Mammary epithelial cell (primary cell): ENCODE data around the gene CELSR1.

Experiments
- CTCF ChIP-seq, 2 donors: IDR thresholded peaks in 1 of 2; conservative IDR thresholded peaks in 1 of 2; 2 replicates each; pipeline ENCODE4 v1.5.1; 2011 to 2012; ENCODE audit warnings: inconsistent platforms in 2 of 2, low read length in 2 of 2, mild to moderate bottlenecking in 2 of 2, control low read depth in 1 of 2, low read depth in 1 of 2; ENCODE audit not compliant: insufficient read depth in 1 of 2; ENCODE audit errors: extremely low read depth in 1 of 2
- EZH2 ChIP-seq: IDR thresholded peaks from 2 replicates; pipeline ENCODE4 v1.6.1; 2012; ENCODE audit warnings: low read length, inconsistent platforms, borderline replicate concordance

GRCh38 chr22:46460857-46461256, 76.6 kb downstream of the CELSR1 start:
- TF ChIP-seq CTCF (conservative IDR thresholded peaks at IDR 0.05 in 1 of 2, IDR thresholded peaks at IDR 0.05 in 1 of 2; ENCODE audit: extremely low read depth in 1 of 2, insufficient read depth in 1 of 2, low read depth in 1 of 2, low read length in 2 of 2), result no peak
- no peak for TF ChIP-seq EZH2
